GM19043 (cell line): Measurements from ENCODE around the gene SNUPN.
"Not testable (repeated sequence)": the region's sequence is repeated elsewhere in the genome, so short reads cannot be mapped to it uniquely, and the experiment has no call there.

ENCODE experiments used
- ATAC-seq: cut with Tn5 transposase; IDR thresholded peaks from one replicate; pipeline ENCODE4 v1.9.1; 2021; ENCODE audit warnings: low read depth; ENCODE audit not compliant: unreplicated experiment

Gene SNUPN

DNA sequence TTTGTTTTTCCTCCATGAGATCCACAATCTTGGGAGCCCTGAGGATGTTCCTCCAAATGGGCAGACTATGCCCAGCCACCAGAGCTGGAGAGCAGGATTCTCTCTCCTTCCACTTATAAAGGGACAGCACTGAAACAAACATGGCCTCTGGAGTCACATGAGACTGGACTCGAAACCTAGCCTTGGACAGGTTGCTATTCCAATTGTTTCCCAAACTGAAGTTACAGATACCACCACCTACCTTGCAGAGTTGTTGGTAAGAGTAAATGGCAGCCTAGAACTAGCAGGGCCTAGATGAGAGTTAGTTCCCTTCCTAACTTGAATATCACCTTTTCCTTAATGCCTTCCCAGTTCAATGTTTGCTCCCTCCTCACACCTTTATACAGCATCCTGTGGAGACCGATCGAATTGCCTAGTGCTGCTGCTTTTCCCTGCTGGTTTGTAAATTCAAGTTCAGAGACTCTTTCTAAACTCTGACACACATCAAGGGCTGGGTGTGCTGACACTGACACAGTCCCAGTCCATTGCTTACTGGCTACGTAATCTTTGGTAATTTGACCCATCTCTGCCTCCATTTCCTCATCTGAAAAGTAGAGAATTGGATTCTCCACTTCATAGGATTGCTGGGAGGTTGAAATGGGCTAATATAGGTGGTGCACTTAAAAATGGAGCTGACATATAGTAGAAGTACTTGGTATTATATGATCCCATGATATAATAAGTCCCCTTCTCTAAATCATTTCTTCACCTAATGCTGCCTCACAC is 11.9 kb upstream of the SNUPN start:
- no peak for ATAC-seq

DNA sequence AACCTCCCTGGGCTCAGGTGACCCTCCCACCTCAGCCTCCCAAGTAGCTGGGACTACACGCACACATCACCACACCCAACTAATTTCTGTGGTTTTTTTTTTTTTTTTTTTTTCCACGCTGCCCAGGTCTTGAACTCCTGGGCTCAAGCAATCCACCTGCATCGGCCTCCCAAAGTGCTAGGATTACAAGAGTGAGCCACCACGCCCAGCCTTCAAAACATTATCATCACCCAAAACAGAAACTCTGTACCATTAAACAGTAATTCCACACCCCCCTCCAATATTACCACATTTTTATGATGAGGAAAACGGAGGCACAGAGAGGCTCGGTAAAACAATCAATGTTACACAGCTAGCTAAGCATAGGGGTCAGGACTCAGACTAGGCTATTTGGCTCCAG is 10.5 kb upstream of the SNUPN start:
- no peak for ATAC-seq

DNA sequence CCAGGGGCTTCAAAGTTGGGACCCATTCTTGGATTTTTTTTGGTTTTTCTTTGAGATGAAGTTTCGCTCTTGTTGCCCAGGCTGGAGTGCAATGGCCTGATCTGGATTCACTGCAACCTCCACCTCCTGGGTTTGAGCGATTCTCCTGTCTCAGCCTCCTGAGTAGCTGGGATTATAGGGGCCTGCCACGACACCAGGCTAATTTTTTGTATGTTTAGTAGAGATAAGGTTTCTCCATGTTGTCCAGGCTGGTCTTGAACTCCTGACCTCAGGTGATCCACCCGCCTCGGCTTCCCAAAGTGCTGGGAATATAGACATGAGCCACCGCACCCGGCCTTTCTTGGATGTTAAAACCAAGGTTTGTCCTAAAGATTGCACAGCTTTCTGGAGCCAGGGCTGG is 8.4 kb upstream of the SNUPN start:
- not testable (repeated sequence) for ATAC-seq

DNA sequence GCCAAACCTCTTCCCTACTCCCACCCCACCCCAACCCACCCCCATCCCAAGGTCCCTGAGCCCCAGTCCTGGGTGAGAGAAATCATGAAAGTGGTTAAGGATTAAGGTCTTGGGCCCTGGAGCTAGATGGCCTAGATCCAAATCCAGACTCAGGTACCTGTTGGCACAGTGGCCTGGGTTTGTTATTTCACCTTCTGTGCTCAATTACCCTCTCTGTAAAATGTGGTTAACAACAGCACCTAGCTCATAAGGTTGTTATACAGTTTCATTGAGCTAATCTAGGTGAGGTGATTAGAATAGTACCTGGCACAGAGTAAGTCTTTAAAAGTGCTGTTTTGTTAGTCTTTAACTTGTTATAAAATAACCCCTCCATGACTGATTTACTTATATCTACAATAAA is 6.4 kb upstream of the SNUPN start:
- no peak for ATAC-seq

DNA sequence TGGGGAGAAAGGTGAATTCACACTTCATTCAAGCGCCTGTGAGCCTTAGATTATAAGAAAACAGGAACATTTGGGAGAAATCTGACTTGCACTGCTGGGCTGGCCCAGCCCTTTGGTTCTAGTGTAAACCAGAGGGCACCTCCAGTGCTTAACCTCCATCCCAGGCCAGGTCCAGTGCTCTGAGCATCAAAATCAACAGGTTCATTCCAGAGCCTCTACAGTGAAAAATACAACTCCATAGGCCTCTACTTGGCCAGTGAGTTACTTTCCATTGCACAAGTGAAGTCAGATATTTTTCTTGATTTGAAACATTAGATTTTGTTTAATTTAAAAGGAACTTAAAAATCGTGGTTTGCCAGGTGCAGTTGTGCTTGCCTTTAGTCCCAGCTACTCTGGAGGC is 3.0 kb downstream of the SNUPN start:
- ATAC-seq, result no peak

DNA sequence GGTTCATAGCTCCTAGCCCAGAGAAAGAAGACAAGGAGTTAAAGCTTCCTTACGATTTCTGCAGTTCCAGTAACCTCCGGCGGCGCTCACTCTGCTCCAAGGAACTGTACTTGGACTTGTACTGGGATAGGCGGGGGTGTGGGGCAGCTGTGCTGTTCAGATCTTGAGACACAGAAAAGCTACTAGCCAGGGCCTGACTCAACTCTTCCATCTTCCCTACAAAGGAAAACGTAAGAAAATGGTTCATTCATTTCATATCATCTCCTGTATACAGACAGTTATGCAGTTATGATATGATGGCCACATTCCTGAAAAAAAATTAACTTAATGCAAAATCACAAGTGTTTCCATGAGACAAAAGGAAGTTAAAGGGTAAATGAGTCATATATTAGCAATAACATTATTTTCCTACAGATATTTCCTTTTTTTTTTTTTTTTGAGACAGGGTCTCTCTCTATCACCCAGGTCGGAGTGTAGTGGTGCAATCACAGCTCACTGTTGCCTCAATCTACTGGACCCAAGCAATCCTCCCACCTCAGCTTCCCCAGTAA is 4.6 kb downstream of the SNUPN start:
- no peak for ATAC-seq

DNA sequence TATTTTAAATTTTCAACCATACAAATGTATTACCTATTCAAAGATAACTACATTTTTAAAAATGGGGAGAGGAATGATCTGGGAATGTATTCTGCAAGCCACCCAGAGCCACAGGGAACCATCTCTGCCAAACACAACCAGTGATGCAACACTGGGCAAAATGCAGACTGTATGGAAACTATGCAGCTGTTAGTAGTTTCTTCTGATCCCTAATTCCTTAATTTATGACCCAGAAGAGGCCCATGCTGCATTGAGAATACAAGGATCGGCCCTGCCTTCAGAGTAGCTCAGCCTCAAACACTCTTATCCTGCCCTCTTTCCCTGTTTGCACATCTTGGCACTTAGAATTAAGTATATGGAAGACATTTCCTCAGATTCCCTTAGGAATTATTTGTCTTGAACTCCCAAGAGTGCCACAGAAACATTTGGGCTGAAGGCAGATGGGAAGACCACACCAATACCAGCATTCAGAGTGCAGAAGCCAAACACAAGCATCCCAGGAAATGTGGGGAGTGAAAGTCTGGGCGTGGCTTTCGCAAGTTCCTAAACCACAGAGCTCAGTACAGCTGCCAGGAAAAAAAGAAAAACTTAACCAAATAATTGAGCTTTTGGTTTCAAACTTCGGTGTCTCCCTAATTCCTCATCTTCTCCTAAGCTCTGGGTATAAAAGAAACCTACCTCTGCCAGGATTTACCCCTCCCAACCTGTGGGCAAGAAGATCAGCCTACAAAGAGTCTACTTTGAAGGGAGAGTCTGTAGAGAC is 5.3 kb downstream of the SNUPN start:
- no peak for ATAC-seq

DNA sequence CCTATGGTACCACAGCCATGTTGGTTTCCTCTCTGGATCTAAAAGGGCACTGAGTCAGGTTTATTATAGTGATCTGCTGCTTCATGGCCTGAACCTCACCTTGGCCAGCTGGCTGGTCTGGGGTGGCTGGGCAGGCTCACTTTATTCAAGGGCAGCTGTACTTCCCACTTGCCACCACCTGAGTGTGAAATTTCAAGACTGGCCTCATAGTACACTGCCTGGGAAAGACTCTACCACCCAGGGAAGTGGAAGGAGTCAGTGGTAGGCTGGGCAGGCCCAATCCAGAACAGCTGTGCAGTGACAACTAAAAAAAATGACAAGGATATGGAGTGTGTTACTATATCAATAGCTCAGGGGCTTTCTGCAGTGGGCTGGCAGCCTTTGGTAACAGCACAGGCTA is 8.8 kb downstream of the SNUPN start:
- no peak for ATAC-seq

DNA sequence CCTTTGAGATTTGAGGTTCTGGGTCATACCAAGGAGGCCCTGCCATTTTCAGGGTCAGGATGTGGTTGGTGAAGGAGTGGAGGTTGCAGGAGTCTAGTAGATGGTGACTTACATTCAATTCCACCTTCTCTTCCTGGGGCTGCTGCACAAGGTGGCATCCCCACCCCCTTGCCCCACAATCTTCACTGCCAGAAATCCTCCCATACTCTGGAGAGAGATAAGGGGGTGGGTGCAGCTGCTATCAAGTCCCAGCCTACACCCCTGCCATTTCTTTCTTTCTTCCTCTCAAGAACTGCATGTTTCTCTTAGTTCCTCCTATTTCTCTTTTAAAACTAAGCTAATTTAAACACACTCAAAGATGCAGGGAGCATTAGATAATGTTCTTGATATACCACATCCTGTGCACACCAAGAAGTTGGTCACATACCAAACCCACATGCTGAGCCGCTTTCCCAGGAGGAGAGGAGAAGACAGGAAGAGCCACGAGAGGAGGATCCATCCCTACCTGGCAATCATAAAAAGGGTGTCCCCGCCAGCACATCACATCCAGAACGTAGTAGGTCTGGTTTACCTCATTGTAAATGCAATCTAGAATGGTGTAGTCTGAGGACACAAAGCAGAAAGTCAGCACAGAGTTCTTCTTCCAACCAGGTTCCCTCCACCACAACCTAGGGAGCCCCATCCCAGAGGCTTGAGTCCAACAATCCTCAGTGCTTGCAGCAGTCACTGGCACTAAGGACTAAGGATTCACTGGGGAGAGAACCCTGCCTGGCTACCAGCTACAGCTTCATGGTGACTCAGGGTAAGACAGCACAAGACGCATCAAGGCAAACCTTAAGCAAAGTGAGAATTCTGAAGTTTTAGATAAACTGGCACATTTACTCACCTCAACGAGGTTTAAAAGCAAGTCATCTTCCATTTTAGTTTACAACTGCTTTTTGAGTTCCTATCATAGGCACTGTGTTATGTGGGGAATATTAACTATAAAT is 18.5 kb downstream of the SNUPN start:
- no peak for ATAC-seq

DNA sequence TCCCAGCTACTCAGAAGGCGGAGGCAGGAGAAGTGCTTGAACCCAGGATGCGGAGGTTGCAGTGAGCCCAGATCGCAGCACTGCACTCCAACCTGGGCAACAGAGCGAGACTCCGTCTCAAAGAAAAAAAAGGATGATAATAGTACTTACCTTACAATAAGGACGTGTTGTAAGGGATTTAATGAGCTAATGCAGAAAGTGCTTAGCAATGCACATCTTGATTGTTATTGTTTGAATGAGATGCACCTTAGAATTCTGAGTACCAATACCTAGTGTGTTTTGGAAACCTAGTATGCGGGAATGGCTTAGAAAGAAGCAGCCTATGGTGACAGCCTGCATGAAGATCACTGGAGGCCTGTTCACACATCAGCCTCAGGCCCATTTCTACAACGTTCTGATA is 19.5 kb downstream of the SNUPN start:
- no peak for ATAC-seq

DNA sequence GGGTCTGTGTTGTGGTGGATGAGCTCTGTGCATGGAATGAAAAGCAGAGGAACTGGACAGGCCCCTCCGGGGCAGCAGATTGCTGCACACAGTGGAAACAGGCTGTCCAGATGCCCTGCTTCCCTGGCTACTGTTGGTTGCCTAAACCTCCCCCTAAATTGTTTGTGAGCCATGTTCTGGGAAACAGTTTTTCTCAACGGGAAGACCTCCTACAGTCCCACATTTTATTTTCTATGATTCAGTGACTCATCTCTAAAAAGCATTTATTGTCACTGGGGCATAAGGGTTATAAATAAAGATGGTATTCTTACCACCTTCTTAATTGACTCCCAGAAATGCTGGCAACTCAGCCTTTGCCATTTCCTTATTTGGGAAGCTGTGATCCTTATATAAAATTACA is 26.1 kb downstream of the SNUPN start:
- ATAC-seq, result no peak

DNA sequence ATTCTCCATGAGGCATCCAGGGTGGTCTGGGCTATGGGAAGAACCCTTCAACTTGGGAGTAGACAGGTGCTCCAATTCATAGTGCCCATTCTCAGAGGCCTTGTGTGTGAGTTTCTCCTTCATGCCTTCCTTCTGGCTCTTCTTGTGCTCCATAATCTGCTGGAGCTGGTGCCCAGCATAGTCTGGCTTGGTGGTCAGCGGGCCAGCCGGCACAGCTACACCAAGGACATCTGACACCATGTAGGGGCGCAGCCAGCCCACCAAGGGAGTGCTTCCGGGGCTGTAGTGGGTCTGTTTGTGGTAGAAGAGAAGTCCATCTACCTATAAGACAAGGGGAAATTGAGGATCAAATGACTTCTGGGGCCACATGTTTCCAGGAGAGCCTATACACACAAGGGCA is 27.2 kb downstream of the SNUPN start:
- no peak for ATAC-seq

DNA sequence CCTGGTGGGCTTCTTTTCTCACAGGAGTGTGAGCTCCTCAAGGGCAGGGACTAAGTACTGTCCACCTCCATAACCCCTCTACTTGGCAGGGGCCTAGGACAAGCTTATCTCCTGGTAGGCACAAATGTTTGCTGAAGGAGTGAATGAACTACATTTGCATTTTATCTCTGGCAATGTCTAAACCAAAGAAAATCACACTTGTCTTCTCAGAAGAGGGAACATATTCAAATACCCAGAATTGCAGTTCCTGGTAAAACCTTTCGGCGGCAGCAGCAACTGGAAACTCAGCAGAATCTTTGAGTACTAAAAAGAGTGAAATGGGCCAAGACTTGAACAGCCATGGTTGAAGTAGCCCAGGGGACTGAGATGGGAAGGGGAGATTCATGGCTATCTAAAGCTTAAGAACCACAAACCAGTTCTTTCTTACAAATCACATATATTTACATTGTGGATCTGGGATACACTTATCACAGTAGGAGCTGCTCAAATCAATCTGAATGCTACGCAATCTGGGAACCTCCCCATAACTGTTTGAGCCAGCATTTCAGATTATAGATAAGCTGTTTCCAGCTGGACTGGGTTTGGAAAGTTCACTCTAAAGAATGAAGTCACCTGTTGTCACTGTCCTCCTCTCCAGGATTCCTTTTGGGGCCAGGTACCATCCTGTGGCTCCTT is 27.7 kb downstream of the SNUPN start:
- ATAC-seq, result no peak

DNA sequence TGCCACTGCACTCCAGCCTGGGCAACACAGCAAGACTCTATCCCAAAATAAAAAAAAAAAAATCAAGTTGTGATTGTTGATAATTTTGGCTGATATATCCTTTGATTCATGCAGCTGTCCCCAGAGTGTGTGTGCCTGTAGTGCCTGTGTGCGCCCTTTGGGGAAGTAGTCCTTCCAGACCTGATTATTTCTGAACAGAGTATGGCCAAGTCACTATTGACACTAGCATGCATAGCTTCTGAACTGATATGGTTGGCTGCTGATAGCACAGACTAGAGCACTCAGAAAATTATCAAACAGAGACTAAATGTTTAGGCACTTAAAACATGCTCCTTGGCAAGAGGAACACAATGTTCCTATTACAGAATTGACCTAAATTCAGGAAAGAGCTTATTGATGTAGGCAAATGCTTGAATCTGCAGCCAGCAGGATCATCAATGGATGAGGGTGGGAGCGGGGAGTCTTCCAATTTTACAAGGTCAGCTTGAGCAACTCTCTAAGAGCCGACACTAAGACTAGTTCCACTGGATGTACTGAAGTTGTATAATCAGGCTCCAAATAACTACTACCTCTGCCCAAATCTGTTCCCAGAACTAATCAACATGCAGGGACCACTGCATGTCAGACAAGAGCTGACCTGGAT is 28.7 kb downstream of the SNUPN start:
- ATAC-seq, result no peak

DNA sequence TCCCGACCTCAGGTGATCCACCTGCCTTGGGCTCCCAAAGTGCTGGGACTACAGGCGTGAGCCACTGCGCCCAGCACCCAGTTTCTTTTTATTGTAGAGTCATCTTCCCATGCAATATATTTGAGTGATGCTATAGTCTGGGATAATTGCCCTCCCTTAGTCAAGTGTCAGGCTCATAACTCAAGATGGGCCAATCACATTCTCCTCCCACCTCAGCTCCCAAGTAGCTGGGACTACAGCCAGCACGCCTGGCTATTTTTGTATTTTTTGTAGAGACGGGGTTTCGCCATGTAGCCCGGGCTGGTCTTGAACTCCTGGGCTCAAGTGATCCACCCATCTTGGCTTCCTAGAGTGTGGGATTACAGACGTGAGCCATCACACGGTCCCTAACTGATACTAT is 31.2 kb downstream of the SNUPN start:
- ATAC-seq, result no peak

DNA sequence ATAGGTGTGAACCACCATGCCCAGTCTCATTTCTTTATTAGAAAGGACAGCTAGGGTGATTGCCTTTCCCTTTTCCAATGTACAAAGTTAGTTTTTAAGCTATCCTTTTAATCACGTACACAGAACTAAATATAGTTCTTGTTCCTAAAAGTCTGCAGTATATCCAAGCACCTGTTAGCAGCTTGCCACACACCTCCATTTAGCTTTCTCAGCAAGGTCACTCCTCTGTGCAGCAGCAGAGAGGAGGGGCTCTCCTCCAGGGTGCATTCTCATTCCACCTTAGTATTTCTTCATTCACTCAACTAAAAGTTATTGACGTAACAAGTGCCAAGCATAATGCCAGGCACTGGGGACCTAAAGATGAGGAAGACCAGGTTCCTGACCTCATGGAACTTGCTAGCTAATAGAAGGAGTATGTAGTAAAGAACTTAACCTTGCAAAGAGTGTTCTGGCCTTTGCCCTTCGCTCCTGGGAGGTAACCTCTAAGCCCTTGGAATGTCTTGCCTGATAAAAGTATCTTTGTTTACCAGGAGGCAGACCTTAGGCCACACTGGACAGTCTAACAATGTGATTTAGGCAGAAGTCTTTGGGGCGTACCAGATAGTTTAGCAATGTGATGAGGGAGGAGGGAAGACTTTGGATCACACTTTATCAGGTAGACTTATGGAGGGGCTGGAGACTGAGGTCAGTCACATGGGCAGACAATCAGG is 33.7 kb downstream of the SNUPN start:
- ATAC-seq, result no peak

DNA sequence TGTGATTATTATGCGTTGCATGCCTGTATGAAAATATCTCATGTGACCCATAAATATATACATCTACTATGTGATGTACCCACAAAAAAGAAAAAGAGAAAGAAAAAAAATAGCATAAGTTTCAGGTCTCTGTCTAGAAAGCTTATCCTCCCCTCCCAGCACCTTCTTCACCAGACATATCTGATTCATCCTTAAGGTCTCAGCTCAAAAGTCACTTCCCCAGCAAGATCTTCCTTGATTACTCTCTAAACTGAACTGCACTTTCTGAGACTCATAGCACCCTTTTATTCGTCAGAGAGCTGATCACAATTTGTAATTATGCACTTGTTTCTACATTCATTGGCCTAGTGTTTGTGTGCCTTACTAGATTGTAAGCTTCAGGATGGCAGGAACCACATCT is 35.3 kb downstream of the SNUPN start:
- no peak for ATAC-seq

DNA sequence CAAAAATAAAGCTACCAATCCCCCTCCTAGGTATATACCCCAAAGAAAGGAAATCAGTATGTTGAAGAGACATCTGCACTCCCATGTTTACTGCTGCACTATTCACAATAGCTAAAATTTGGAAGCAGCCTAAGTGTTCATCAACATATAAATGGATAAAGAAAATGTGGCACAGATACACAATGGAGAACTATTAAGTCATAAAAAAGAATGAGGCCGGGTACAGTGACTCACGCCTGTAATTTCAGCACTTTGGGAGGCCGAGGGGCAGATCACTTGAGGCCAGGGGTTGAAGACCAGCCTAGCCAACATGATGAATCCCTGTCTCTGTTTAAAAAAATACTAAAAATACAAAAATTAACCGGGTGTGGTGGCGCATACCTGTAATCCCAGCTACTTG is 36.5 kb downstream of the SNUPN start:
- ATAC-seq, result no peak

DNA sequence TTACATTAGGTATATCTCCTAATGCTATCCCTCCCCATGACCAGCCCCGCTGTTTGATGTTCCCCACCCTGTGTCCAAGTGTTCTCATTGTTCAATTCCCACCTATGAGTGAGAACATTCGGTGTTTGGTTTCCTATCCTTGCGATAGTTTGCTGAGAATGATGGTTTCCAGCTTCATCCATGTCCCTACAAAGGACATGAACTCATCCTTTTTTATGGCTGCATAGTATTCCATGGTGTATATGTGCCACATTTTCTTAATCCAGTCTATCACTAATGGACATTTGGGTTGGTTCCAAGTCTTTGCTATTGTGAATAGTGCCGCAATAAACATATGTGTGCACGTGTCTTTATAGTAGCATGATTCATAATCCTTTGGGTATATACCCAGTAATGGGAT is 39.1 kb downstream of the SNUPN start:
- ATAC-seq, result not testable (repeated sequence)
